IPS-15b (cell line): Measurements from ENCODE around the gene SLC13A3.

Source experiments
- H3K27me3 ChIP-seq: one replicate; pipeline ENCODE4 v1.6.1; 2013; ENCODE audit warnings: low read length; ENCODE audit not compliant: control insufficient read depth, insufficient read depth
- H3K36me3 ChIP-seq: one replicate; pipeline ENCODE4 v1.6.1; 2013; ENCODE audit warnings: low read length; ENCODE audit not compliant: control insufficient read depth, insufficient read depth
- H3K4me1 ChIP-seq: one replicate; pipeline ENCODE4 v1.6.1; 2013; ENCODE audit warnings: mild to moderate bottlenecking, low read length; ENCODE audit not compliant: control insufficient read depth, insufficient read depth
- H3K4me3 ChIP-seq: one replicate; pipeline ENCODE4 v1.5.1; 2013; ENCODE audit warnings: low read depth, low read length
- H3K9ac ChIP-seq: one replicate; pipeline ENCODE4 v1.6.1; 2013; ENCODE audit warnings: low read depth, mild to moderate bottlenecking, low read length
- H3K9me3 ChIP-seq: one replicate; pipeline ENCODE4 v1.6.1; 2013; ENCODE audit warnings: mild to moderate bottlenecking, low read length; ENCODE audit not compliant: control insufficient read depth, insufficient read depth

Gene SLC13A3, protein sequence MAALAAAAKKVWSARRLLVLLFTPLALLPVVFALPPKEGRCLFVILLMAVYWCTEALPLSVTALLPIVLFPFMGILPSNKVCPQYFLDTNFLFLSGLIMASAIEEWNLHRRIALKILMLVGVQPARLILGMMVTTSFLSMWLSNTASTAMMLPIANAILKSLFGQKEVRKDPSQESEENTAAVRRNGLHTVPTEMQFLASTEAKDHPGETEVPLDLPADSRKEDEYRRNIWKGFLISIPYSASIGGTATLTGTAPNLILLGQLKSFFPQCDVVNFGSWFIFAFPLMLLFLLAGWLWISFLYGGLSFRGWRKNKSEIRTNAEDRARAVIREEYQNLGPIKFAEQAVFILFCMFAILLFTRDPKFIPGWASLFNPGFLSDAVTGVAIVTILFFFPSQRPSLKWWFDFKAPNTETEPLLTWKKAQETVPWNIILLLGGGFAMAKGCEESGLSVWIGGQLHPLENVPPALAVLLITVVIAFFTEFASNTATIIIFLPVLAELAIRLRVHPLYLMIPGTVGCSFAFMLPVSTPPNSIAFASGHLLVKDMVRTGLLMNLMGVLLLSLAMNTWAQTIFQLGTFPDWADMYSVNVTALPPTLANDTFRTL

DNA sequence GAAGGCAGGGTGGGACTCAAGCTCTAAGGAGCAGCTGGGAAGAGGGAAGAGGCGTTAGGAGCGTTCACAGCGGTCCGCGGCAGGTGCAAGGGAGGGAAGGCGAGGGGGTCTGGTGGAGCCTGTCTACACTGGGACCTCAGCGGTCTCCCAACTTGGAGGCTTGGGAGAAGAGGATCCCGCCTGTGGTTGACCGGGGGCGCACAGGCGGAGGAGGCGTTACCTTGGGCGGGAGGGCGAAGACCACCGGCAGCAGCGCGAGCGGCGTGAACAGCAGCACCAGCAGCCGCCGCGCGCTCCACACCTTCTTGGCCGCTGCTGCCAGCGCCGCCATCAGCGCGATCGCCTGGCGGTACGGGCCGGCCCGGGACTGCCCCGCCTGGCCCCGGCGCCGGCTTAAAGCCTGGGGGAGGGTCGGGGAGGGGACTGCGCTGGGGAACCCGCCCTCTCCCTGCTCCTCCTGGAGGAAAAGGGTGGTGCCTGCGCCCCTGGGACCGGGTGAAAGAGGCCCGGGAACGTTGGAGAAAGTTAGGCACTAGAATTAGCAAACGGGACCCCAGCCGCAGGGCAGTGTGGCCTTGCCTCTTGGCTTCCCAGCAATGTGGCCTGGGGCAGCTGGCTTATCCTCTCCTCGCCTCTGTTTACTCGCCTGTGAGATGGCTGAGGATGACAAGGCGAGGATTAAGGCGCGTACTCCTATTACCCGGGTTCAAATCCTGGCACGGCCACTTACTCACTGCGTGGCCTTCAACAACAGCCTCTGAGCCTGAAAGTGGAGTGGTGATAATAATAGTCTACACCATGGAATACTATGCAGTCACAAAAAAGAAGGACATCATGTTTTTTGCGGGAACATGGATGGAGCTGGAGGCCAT, at the start of gene SLC13A3:
TSS of gene SLC13A3 (minus strand) at position 369 of the 872 bp plus-strand sequence. CDS start at position 331, 38 bp downstream.
- peak within 1 kb of the TSS; percentile 52 for H3K4me3 ChIP-seq
- no peak within 1 kb of the TSS for H3K9ac ChIP-seq
- H3K9me3 ChIP-seq: no peaks in the 10 kb centered on the region
- no peaks in the 10 kb centered on the region for H3K4me1 ChIP-seq
- no peaks in the 10 kb centered on the region for H3K36me3 ChIP-seq
- H3K27me3 ChIP-seq: peaks cover 23% of the 10 kb centered on the region

DNA sequence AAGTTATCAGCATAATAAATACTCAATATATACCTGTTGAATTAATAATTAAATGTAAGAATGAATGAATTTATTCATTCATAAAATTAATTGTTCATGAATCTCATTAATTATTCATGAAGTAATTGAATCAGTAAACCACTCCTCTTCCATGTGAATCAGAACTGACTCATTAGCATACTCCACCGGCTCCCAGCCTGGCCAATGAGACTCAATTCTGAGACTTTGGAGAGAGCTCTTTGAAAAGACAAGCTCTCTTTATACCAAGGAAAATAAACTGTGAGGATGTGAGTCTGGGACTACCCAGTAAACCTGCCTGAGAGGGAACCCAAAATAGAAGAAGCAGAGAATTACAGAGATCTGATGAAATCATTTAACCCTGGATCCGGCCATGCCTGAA, 49.8 kb upstream of the SLC13A3 start:
- Histone ChIP-seq H3K27me3 (no peaks in the 10 kb centered on the region), H3K36me3 (no peaks in the 10 kb centered on the region), H3K9me3 (no peaks in the 10 kb centered on the region), H3K4me1 (peaks cover 18% of the 10 kb centered on the region), H3K9ac (peak overlapping the region; percentile 30), H3K4me3 (no peak overlapping the region)

DNA sequence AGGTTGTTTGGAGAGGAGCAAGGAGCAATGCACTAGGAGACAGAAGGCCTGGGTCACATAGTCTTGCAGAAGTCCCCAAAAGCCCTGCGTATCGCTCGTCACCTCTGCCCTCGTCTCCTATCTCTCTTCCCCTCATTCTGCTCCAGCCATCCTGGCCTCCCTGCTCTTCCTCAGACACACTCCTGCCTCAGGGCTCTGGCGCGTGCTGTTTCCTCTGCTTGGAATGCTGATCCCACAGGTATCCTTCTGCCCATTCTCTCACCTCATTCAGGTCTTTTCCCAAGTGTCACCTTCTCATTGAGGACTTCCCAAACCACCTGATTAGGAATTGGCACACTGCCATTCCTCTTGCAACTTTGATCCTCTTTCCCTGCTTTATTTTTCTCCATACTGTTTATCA, 49.2 kb upstream of the SLC13A3 start:
- H3K9me3 ChIP-seq: no peaks in the 10 kb centered on the region
- no peak overlapping the region for H3K9ac ChIP-seq
- H3K4me1 ChIP-seq: peaks cover 18% of the 10 kb centered on the region

DNA sequence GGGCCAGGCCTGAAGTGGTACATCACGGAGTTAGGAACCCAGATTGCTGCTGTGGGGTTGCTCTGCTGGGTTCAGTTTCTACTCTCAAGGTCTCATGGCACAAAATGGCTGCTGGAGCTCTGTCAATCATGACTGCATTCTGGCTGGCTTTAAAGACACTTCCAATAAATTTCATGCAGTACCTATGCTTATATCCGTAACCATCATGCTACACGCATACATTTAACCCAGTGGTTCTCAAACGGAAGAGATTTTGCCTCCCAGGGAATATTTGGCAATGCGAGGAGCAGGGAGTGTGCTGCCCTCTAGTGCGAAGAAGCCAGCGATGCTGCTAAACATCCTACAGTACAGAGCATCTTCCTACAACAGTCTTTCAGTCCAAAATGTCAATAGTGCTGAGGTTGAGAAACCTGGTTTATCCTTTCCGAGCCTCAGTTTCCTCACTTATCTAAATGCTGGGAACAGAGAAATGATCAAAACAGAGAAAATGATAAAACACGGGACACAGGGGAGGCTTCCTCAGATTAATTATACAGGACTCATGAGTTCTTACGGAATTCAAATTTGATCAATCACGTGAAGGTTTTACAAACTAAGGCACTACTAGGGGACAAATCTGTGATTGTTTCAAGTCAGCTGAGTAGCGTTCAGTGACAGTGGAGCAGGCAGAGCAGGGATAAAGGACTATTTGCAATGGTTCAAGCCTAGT, 48.5 kb upstream of the SLC13A3 start:
- H3K9me3 ChIP-seq: no peaks in the 10 kb centered on the region
- H3K4me1 ChIP-seq: peaks cover 17% of the 10 kb centered on the region
- no peak overlapping the region for H3K9ac ChIP-seq
- no peak overlapping the region for H3K4me3 ChIP-seq
- H3K27me3 ChIP-seq: no peaks in the 10 kb centered on the region
- no peaks in the 10 kb centered on the region for H3K36me3 ChIP-seq

More for the DNA sequence above, 49.2 kb upstream of the SLC13A3 start:
- Histone ChIP-seq H3K36me3 (no peaks in the 10 kb centered on the region), H3K4me3 (no peak overlapping the region), H3K27me3 (no peaks in the 10 kb centered on the region)

DNA sequence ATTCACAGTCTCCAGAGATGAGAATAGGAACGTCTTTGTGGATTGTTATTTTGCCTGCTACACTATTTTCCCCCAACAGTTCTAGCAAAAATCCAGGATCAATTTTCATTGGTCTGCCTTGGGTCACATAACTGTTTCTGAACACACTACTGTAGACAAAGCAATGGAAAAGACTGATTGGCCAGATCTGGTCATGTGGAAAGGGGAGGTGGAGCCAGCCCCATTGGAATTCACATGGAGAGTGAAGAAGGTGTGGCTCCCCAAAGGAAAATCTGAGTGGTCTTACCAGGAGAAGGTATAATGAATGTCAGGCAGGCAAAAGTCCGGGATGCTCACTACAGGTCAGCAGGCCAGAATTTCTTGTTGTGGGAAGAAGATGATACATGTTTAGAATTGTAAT, 47.5 kb upstream of the SLC13A3 start:
- H3K36me3 ChIP-seq: no peaks in the 10 kb centered on the region
- no peak overlapping the region for H3K9ac ChIP-seq
- no peaks in the 10 kb centered on the region for H3K9me3 ChIP-seq
- H3K4me1 ChIP-seq: peaks cover 19% of the 10 kb centered on the region
- no peaks in the 10 kb centered on the region for H3K27me3 ChIP-seq
- H3K4me3 ChIP-seq: no peak overlapping the region

DNA sequence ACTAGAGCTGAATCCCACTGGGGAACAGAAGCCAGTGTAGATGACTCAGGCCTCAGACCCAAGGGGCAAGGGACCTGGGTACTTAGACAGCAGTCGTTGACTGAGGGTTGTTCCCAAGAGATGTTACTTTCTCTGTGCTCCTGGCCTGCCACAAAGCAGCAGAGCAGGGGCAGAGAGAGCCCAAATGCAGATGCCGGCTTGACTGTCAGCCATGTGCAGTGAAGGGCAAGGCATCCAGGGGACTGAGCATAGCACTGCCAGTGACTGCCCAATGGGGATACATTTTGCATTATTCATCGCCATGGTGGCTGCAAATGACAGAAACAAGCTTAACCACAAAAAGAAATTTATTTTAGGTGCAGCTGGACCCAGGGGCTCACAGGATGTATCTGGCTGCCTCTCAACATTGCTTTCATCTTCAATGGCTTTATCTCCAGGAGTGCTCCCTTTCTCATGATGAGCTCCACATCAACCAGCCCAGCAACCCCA, 45.6 kb upstream of the SLC13A3 start:
- Histone ChIP-seq H3K4me1 (peaks cover 10% of the 10 kb centered on the region), H3K4me3 (no peak overlapping the region), H3K27me3 (no peaks in the 10 kb centered on the region), H3K9me3 (no peaks in the 10 kb centered on the region), H3K9ac (no peak overlapping the region), H3K36me3 (no peaks in the 10 kb centered on the region)

DNA sequence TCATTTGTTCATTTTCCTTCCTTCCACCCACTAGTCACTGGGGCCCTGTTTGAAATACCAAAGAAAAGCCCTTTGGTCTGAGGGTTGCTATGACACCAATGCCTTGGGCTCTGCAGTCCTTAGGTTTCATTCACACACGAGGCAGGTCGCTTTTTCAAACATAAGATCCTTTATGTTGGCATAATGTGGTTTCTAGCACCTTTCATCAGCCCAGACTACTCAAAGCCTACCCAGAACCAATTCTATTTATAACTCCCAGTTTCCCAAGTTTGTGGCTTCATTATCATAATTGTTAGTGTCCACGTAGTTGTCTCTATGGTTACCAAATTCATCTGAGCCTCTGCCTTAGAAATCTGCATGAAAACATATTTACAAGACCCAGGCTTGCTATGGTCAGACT, 44.6 kb upstream of the SLC13A3 start:
- H3K4me1 ChIP-seq: peaks cover 3% of the 10 kb centered on the region
- H3K9me3 ChIP-seq: no peaks in the 10 kb centered on the region
- no peaks in the 10 kb centered on the region for H3K27me3 ChIP-seq
- no peak overlapping the region for H3K4me3 ChIP-seq
- H3K36me3 ChIP-seq: no peaks in the 10 kb centered on the region
- H3K9ac ChIP-seq: no peak overlapping the region

DNA sequence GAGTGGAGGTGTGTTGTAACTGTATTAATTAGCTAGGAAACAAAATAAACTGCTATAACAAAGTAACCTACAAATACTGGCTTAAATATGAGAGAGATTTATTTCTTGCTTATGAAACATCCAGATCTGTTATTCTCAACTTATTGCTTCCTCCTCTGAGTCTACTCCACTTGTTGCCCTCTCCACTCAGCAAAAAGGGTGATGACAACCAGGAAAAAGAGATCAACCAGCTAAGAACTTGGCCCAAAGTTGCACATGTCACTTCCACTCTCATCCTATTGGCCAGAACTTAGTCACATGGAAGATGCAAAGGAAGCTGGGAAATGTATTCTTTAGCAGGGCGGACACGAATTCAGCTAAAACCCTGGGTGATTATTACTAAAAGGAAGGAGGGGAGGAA, 43.2 kb upstream of the SLC13A3 start:
- Histone ChIP-seq H3K4me1 (peaks cover 7% of the 10 kb centered on the region), H3K36me3 (no peaks in the 10 kb centered on the region), H3K9ac (no peak overlapping the region), H3K4me3 (no peak overlapping the region), H3K27me3 (no peaks in the 10 kb centered on the region), H3K9me3 (no peaks in the 10 kb centered on the region)

DNA sequence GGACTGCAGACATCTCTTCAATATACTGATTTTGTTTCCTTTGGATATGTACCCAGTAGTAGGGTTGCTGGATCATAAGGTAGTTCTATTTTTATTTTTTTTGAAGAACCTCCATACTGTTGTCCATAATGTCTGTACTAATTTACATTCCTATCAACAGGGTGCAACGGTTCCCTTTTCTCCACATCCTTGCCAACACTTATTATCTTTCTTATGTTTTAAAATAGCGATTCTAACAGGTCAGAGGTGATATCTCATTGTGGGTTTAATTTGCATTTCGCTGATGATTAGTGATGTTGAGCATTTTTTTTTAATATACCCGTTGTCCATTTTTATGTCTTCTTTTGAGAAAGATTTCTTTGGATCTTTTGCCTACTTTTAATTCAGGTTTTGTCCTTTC, 39.9 kb upstream of the SLC13A3 start:
- Histone ChIP-seq H3K4me1 (peaks cover 10% of the 10 kb centered on the region), H3K36me3 (peaks cover 4% of the 10 kb centered on the region), H3K9ac (no peak overlapping the region)

DNA sequence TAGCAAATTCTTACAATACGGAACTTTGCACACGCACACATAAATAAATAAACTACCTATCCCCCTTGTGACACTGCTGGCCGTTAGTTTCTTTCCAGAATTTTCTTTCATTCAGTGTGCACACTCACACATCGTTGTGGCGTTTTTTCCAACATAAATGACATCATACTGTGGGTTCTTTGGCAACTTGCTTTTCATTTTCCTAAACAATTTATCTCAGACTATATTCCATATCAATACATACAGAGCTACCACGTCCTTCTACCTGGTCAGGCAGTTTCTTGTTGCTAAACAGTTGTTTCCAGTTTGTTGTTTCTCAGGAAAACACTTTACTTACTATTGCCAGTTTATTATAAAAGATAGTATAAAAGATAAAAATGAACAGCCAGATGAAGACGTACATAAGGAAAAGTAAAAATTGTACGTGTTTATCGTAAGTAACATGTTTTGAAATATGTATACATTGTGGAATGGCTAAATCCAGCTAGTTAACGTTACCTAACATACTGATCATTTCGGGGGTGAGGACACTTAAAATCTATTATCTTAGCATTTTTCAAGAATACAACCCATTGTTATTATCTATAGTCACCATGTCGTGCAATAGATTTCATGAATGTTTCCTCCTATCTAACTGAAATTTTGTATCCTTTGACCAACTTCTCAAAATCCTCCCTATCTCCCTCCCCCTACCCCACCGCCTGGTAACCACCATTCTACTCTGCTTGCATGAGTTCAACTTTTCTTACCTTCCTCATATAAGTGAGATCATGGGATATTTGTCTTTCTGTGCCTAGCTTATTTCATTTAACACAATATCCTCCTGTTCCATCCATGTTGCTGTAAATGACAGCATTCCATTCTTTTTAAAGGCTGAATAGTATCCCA, 39.2 kb upstream of the SLC13A3 start:
- Histone ChIP-seq H3K9me3 (no peaks in the 10 kb centered on the region), H3K4me1 (peaks cover 10% of the 10 kb centered on the region), H3K36me3 (peaks cover 6% of the 10 kb centered on the region), H3K27me3 (no peaks in the 10 kb centered on the region), H3K4me3 (peak overlapping the region; percentile 60), H3K9ac (peak overlapping the region; percentile 32)

More for the DNA sequence above, 39.9 kb upstream of the SLC13A3 start:
- no peaks in the 10 kb centered on the region for H3K9me3 ChIP-seq
- no peak overlapping the region for H3K4me3 ChIP-seq
- no peaks in the 10 kb centered on the region for H3K27me3 ChIP-seq
